NCI-H2107 treated with DMSO at 0.1 percent for 48 hours (cell line): ENCODE measurements around the gene CH25H.
"Not testable (repeated sequence)": the region's sequence is repeated elsewhere in the genome, so short reads cannot be mapped to it uniquely, and the experiment has no call there.

ENCODE experiments used
- DNase-seq: peaks from one replicate; lab custom pipeline; 2025; ENCODE audit not compliant: unreplicated experiment; lab: John Stamatoyannopoulos, UW

CH25H gene

GRCh38 chr10:89201345-89202032 is 5.6 kb downstream of the CH25H start:
- DNase-seq = no peak

GRCh38 chr10:89197473-89197872 is 9.6 kb downstream of the CH25H start:
- no peak for DNase-seq

- not testable (repeated sequence) for DNase-seq
These were observed 15.8 kb downstream of the CH25H start for GRCh38 chr10:89191301-89191700.

- no peak for DNase-seq
These were observed 17.8 kb downstream of the CH25H start for GRCh38 chr10:89189211-89189734.

- no peak for DNase-seq
These were observed 21.5 kb downstream of the CH25H start for GRCh38 chr10:89185658-89186057.

- DNase-seq = no peak
These were observed 22.5 kb downstream of the CH25H start for GRCh38 chr10:89184638-89185037.

- DNase-seq = no peak
These were observed 23.5 kb downstream of the CH25H start for GRCh38 chr10:89183571-89183970.

- DNase-seq = no peak
These were observed 24.2 kb downstream of the CH25H start for GRCh38 chr10:89182894-89183293.

GRCh38 chr10:89175816-89176215 is 31.3 kb downstream of the CH25H start:
- no peak for DNase-seq

- DNase-seq = no peak
These were observed 34.0 kb downstream of the CH25H start for GRCh38 chr10:89173075-89173474.

GRCh38 chr10:89171996-89172395 is 35.1 kb downstream of the CH25H start:
- DNase-seq = no peak

- no peak for DNase-seq
These were observed 35.7 kb downstream of the CH25H start for GRCh38 chr10:89171263-89171872.

- DNase-seq = not testable (repeated sequence)
These were observed 38.7 kb downstream of the CH25H start for GRCh38 chr10:89168354-89168900.

GRCh38 chr10:89167915-89168314 is 39.2 kb downstream of the CH25H start:
- DNase-seq = no peak

GRCh38 chr10:89165923-89166322 is 41.2 kb downstream of the CH25H start:
- no peak for DNase-seq

- no peak for DNase-seq
These were observed 42.2 kb downstream of the CH25H start for GRCh38 chr10:89164920-89165319.

GRCh38 chr10:89164080-89164479 is 43.0 kb downstream of the CH25H start:
- DNase-seq = no peak

- no peak for DNase-seq
These were observed 43.7 kb downstream of the CH25H start for GRCh38 chr10:89163265-89163995.

GRCh38 chr10:89162596-89162995 is 44.5 kb downstream of the CH25H start:
- no peak for DNase-seq

GRCh38 chr10:89160339-89160738 is 46.8 kb downstream of the CH25H start:
- DNase-seq = no peak

GRCh38 chr10:89159761-89160160 is 47.4 kb downstream of the CH25H start:
- no peak for DNase-seq

GRCh38 chr10:89159316-89159715 is 47.8 kb downstream of the CH25H start:
- no peak for DNase-seq
